Stimulated activated CD8-positive, alpha-beta memory T cell treated with anti-CD3 and anti-CD28 coated beads, Interleukin-12 subunit alpha, Interleukin-12 subunit beta, amount 100 ng/mL, for 24 hours (primary cell): ENCODE data around the gene USP30.
A peak's percentile ranks its signal among the peaks of the same experiment; 100 is the strongest.

ENCODE experiments used
- DNase-seq: peaks from one replicate; pipeline ENCODE4 v3.0.0-alpha.2; 2020; ENCODE audit errors: extremely low read depth

Gene USP30

DNA sequence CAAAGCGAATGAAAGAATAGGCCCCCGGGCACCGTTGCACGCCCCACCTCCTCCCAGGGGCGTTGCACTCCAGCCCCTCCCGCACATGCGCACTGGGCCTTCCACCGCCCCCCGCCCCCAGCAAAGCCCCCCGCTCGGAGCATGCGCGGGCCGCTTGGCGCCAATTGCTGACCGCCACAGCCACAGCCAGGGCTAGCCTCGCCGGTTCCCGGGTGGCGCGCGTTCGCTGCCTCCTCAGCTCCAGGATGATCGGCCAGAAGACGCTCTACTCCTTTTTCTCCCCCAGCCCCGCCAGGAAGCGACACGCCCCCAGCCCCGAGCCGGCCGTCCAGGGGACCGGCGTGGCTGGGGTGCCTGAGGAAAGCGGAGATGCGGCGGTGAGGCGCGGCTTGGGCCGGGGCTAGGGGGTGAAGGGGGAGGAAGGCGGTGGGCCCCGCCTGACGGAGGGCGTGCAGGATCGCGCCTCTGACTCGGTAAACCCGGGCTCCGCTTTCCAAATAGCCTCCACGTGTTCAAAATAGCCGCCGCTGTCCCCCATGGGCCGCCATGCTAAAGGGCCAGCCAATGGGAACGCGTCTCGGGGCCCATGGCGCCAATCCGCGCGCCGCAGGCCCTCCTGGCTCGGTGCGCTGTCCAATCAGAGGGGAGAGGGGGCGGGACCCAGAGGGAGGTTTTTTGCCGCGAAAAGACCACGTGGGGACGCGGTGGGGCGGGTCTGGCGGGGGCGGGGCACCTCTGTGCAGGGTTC lies 45.2 kb downstream of the USP30 start, which contains the start of gene UNG:
Gene UNG (plus strand): TSS at position 163 of the 748 bp plus-strand sequence. CDS start 83 bp downstream, at position 246.
- DNase-seq: peak; percentile 93

DNA sequence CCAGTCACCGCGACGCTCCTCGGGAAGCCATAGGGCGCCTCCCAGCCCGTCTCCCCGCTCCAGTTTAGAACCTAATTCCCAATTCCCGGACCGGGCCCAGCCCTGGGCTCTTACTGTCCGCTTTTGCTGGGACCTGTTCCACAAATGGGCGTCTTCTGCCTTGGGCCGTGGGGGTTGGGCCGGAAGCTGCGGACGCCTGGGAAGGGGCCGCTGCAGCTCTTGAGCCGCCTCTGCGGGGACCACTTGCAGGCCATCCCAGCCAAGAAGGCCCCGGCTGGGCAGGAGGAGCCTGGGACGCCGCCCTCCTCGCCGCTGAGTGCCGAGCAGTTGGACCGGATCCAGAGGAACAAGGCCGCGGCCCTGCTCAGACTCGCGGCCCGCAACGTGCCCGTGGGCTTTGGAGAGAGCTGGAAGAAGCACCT lies 45.8 kb downstream of the USP30 start:
- no peak for DNase-seq

GRCh38 chr12:109098651-109099050 lies 46.3 kb downstream of the USP30 start:
- no peak for DNase-seq

GRCh38 chr12:109099431-109100020 lies 47.1 kb downstream of the USP30 start:
- DNase-seq: no peak

DNA sequence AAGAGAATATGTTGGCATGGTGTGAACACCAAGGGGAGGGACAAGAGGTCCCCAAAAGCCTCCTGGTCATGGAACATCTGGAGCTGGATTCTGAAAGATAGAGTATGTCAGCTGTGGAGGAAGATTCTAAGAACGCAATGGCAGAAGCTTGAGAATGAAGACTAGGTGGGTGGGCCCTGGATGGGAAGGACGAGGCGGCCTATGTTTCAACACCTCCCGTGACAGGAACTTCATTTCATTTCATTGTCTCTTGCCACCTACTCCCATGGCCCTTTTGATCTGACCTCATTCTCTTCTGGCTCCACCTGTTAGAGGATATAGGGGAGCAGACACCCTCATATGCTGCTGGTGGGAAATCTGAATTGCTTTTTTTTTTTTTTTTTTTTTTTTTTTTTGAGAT lies 48.4 kb downstream of the USP30 start:
- DNase-seq: no peak

GRCh38 chr12:109102491-109102890 lies 50.1 kb downstream of the USP30 start:
- no peak for DNase-seq

DNA sequence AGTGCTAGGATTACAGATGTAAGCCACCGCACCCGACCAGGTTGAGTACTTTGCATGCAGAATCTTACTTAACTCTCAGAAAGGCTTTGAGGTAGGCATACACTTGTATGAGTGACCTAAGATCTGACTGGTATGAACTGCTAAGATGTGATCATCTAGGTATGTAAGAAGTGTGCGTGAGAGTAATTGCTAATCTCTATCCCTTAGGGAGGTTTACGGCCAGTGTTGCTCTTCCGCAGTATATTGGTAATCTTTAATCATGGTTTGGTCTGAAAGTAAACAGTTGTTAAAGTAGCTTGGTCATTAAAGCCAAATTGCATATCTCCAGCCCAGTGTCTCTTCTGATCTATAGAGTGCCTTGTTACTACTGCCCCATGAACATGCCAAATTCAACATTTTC lies 52.8 kb downstream of the USP30 start:
- no peak for DNase-seq

- DNase-seq: no peak
These were observed 57.5 kb downstream of the USP30 start for GRCh38 chr12:109109746-109110350.

- peak; percentile 10 for DNase-seq
These were observed 58.7 kb downstream of the USP30 start for GRCh38 chr12:109110988-109111495.

GRCh38 chr12:109112720-109113465 lies 60.5 kb downstream of the USP30 start:
- DNase-seq: no peak

GRCh38 chr12:109113661-109114321 lies 61.4 kb downstream of the USP30 start:
- DNase-seq: no peak

DNA sequence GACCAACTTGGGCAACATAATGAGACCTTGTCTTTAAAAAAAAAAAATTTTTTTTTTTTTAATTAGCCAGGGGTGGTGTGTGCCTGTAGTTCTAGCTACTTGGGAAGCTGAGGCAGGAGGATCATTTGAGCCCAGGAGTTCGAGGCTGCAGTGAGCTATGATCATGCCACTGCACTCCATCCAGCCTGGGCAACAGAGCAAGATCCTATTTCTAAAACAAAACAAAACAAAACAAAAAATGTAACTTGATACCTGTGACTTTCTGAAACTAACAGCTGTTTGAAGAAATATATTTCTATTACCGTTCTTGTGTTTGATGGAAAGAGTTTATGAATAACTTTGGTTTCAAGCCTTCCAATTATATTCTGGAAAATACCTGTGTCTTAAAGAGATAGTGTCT lies 62.3 kb downstream of the USP30 start:
- DNase-seq: no peak

DNA sequence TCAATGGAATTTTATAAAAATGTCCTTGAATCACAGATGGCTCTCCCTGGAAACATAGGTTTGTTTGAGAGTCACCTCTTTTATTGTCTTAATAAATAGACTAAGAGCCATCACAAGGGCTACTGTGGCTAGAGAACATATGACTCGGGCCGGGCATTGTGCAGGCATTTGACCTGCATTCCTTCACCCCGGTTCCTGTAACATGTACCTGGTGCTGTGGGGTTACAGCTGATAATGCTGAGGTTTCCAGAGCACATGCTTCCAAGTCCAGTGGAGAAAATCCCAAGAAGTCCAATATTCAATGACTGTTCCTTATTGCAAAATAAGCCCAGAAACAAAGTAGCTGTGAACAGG lies 63.0 kb downstream of the USP30 start:
- no peak for DNase-seq

DNA sequence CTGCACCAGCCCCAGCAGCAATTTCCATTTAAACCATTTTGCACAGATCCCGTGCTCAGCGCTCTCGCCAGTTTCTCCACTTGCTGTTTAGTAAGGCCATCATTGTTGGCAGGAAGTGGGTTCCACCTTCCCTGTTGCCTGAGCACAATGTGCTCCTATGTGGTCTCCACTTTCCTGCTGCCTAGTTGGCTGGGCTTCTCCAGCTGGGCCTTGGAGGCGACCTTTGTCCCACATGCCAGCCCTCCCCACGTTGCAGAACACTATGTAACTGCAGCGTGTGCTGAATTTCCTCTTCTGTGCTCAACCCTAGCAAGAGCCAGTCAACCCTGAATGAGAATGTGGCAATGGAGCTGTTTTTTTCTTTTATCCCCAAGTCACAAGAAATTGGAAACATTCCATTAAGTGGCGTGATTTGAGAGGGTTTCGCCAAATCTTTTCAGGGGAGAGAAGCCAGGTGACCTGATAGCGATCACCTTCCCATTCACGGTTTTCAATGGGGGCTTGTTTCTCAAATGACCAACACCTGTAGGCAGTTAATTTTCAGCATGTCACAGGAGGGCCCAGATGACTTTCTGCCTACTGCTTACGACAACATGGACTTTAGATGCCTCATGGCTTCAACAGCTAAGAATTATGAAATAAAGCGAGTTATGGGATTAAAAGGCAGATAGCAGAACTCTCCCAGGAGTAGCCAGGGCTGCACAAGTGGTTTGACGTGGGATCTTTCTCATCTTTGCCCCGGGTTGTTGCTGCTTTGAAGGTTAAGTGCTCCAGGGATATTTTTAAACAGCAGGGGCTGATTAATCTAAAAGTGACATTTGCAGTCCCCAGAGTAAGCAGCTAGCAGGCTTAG lies 63.6 kb downstream of the USP30 start, which contains the start of gene ACACB:
Gene ACACB (plus strand): TSS at position 830 of the 853 bp plus-strand sequence. CDS start 22,819 bp downstream, outside the sequence.
- no peak for DNase-seq

- DNase-seq: no peak
These were observed 64.2 kb downstream of the USP30 start for GRCh38 chr12:109116611-109116949.

GRCh38 chr12:109120095-109120494 lies 67.7 kb downstream of the USP30 start:
- no peak for DNase-seq

DNA sequence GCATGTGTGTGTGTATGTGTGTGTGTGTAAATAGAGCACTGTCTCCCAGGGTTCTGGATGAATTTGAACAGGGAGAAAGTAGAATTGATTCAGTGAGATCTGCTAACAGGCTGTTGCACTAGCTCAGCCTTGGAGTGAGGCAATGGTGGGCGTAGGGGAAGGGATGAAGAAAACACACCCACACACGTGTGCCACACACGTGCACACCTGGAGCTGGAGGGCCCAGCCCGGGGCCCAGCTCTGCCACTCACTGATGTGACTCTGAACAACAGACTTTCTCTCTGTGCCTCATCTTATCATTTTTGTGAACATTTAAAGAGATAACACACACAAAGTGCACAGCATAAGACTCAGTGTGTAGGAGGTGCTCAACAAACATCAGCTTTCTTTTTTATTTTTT lies 68.2 kb downstream of the USP30 start:
- no peak for DNase-seq

DNA sequence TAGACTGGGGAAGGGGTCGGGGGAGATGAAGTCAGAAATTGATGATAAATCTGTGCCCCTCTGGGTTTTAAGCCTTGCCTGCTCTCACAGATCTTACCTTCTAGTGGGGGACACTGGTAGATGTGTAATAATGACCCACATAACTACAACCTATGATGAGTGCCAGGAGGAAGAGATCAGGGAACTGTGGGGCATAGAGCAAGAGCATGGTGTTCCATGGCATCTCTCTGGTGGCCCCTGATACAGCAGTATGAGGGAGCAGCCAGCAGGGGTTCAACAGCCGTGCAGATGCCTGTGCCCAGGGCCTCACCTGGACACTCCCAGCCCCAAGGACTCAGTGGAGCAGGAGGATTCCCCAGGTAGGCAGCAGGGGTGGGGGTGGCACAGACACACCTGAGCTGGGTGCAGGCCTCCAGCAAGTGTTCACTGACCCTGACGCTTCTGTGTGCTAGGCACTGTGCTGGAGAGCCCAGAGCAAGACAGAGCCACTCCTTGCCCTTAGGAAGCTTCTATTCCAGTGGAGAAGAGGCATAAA lies 69.0 kb downstream of the USP30 start:
- DNase-seq: no peak

GRCh38 chr12:109124878-109125648 lies 72.7 kb downstream of the USP30 start:
- no peak for DNase-seq

DNA sequence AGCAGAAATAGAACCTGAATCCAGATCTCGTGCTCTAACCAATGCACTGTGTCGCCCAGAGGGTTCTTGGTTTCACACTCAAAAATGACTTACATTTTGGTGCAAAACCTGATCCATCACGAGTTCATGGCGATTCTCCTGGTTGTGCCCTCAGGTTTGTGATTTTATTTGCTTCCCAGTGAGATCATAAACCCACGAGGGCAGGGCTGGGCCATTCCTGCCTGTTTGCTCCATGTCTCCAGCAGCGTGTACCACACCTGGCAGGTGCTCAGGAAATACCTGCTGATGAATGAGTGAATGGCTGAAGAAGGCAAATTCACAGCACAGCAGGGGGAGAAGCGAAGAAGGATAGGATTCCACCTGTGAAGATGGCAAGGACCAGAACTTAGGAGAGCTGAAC lies 73.4 kb downstream of the USP30 start:
- DNase-seq: no peak
